SU-DHL-6 (cell line): ENCODE results near the gene ZDHHC16.

Experiments
- H2AFZ ChIP-seq: fragments of 200-600 bp; sonication (generic); 2 replicates; pipeline ENCODE4 v1.6.1; 2014; ENCODE audit warnings: low read depth, mild to moderate bottlenecking, moderate library complexity, mixed read lengths, antibody characterized with exemption, low read length; ENCODE audit not compliant: severe bottlenecking
- H3F3A ChIP-seq: fragments of 200-600 bp; shearing (Covaris generic); 2 replicates; pipeline ENCODE4 v1.6.0; 2016; ENCODE audit warnings: antibody characterized with exemption, mild to moderate bottlenecking; ENCODE audit not compliant: insufficient read depth
- H3K27ac ChIP-seq: fragments of 200-600 bp; sonication (generic); 2 replicates; pipeline ENCODE4 v1.5.1; 2016; ENCODE audit warnings: low read depth, mild to moderate bottlenecking, low read length, moderate library complexity, mixed read lengths
- H3K27me3 ChIP-seq: fragments of 200-600 bp; sonication (generic), shearing (Covaris generic); 2 replicates; pipeline ENCODE4 v1.6.0; 2014; ENCODE audit warnings: mild to moderate bottlenecking, low read length
- H3K36me3 ChIP-seq: fragments of 200-600 bp; sonication (generic); 2 replicates; pipeline ENCODE4 v1.6.1; 2014; ENCODE audit warnings: mild to moderate bottlenecking, low read length, mixed read lengths
- H3K4me2 ChIP-seq: fragments of 300-600, 200-600 bp; shearing (Covaris generic), sonication (generic); 2 replicates; pipeline ENCODE4 v1.6.0; 2014; ENCODE audit warnings: low read length, low read depth, mild to moderate bottlenecking; ENCODE audit not compliant: poor library complexity, severe bottlenecking
- H3K4me3 ChIP-seq: fragments of 200-600 bp; sonication (generic); 2 replicates; pipeline ENCODE4 v1.5.1; 2014; ENCODE audit warnings: antibody characterized with exemption, low read length, mild to moderate bottlenecking, mixed read lengths; ENCODE audit not compliant: insufficient read depth, poor library complexity, severe bottlenecking
- H3K79me2 ChIP-seq: fragments of 200-600 bp; sonication (generic); 2 replicates; pipeline ENCODE4 v1.6.1; 2014; ENCODE audit warnings: mild to moderate bottlenecking, low read length, moderate library complexity; ENCODE audit not compliant: insufficient read depth
- H3K9ac ChIP-seq: fragments of 200-600 bp; sonication (generic); 2 replicates; pipeline ENCODE4 v1.7.0; 2014; ENCODE audit warnings: mild to moderate bottlenecking, low read length
- H3K9me2 ChIP-seq: fragments of 200-600 bp; sonication (generic); replicated peaks from 2 replicates; pipeline ENCODE4 v1.6.1; 2014; ENCODE audit warnings: low read length; ENCODE audit not compliant: insufficient read depth
- H3K9me3 ChIP-seq: fragments of 200-600 bp; sonication (generic); 2 replicates; pipeline ENCODE4 v1.6.1; 2014; ENCODE audit warnings: low read length, mixed read lengths; ENCODE audit not compliant: insufficient read depth
- H4K20me1 ChIP-seq: fragments of 200-600 bp; sonication (generic); 2 replicates; pipeline ENCODE4 v1.6.1; 2014; ENCODE audit warnings: low read depth, mild to moderate bottlenecking, antibody characterized with exemption, low read length, moderate library complexity, mixed read lengths
- EZH2phosphoT487 ChIP-seq: fragments of 200-600 bp; sonication (generic), shearing (Covaris generic); conservative IDR thresholded peaks from 2 replicates; pipeline ENCODE4 v1.6.1; 2018; ENCODE audit warnings: mild to moderate bottlenecking, antibody characterized with exemption, low read length, moderate library complexity, mixed read lengths
- TF ChIP-seq, protein P1 (sequence below): fragments of 200-600 bp; sonication (generic); IDR thresholded peaks from one replicate; pipeline ENCODE4 v1.5.1; 2017; ENCODE audit warnings: antibody characterized with exemption, mild to moderate bottlenecking, low read length, moderate library complexity; ENCODE audit not compliant: insufficient read depth, poor library complexity, severe bottlenecking

The ZDHHC16 gene

GRCh38 chr10:97494151-97494550, 48.2 kb downstream of the ZDHHC16 start:
- Histone ChIP-seq H4K20me1 (peaks cover 9% of the 10 kb centered on the region; the same call in 1 of the 2 replicates), H3F3A (no peaks in the 10 kb centered on the region), H3K9me2 (no peaks in the 10 kb centered on the region), H3K79me2 (peaks cover 89% of the 10 kb centered on the region), H3K4me3 (no peak overlapping the region), H3K36me3 (no peaks in the 10 kb centered on the region), H3K27ac (no peak overlapping the region), H3K27me3 (no peaks in the 10 kb centered on the region), H3K9me3 (no peaks in the 10 kb centered on the region), H2AFZ (no peak overlapping the region), H3K9ac (no peak overlapping the region), H3K4me2 (peak overlapping the region; percentile 6)
- TF ChIP-seq, protein P1, sequence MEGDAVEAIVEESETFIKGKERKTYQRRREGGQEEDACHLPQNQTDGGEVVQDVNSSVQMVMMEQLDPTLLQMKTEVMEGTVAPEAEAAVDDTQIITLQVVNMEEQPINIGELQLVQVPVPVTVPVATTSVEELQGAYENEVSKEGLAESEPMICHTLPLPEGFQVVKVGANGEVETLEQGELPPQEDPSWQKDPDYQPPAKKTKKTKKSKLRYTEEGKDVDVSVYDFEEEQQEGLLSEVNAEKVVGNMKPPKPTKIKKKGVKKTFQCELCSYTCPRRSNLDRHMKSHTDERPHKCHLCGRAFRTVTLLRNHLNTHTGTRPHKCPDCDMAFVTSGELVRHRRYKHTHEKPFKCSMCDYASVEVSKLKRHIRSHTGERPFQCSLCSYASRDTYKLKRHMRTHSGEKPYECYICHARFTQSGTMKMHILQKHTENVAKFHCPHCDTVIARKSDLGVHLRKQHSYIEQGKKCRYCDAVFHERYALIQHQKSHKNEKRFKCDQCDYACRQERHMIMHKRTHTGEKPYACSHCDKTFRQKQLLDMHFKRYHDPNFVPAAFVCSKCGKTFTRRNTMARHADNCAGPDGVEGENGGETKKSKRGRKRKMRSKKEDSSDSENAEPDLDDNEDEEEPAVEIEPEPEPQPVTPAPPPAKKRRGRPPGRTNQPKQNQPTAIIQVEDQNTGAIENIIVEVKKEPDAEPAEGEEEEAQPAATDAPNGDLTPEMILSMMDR = no peak
- TF ChIP-seq EZH2phosphoT487 = no peak

- H3K27ac ChIP-seq = no peak overlapping the region
- H2AFZ ChIP-seq = no peak overlapping the region
- H3K4me3 ChIP-seq = no peak overlapping the region
- no peaks in the 10 kb centered on the region for H3K27me3 ChIP-seq
- peaks cover 9% of the 10 kb centered on the region; the same call in 1 of the 2 replicates for H4K20me1 ChIP-seq
- peaks cover 80% of the 10 kb centered on the region for H3K79me2 ChIP-seq
- no peaks in the 10 kb centered on the region for H3K9me3 ChIP-seq
- TF ChIP-seq, protein P1 = no peak
- no peak for TF ChIP-seq EZH2phosphoT487
- peak overlapping the region; percentile 32 for H3K4me2 ChIP-seq
- no peaks in the 10 kb centered on the region for H3F3A ChIP-seq
- no peak overlapping the region for H3K9ac ChIP-seq
- H3K36me3 ChIP-seq = no peaks in the 10 kb centered on the region
- no peaks in the 10 kb centered on the region for H3K9me2 ChIP-seq
Observed at GRCh38 chr10:97494863-97495506, 49.0 kb downstream of the ZDHHC16 start.

- Histone ChIP-seq H4K20me1 (peaks cover 9% of the 10 kb centered on the region; the same call in 1 of the 2 replicates), H3K9me3 (no peaks in the 10 kb centered on the region), H3K36me3 (no peaks in the 10 kb centered on the region), H3K4me3 (peak overlapping the region; percentile 63), H3K27me3 (no peaks in the 10 kb centered on the region), H3K4me2 (peak overlapping the region; percentile 100), H3K9ac (peak overlapping the region; percentile 80), H2AFZ (peak overlapping the region; percentile 67), H3K9me2 (no peaks in the 10 kb centered on the region), H3F3A (no peaks in the 10 kb centered on the region), H3K79me2 (peaks cover 54% of the 10 kb centered on the region), H3K27ac (peak overlapping the region; percentile 67)
- no peak for TF ChIP-seq EZH2phosphoT487
Observed at GRCh38 chr10:97497572-97498075, 51.6 kb downstream of the ZDHHC16 start.

GRCh38 chr10:97498076-97498840, 52.3 kb downstream of the ZDHHC16 start, which contains the start of gene MMS19:
MMS19 (minus strand) TSS chr10:97498422; CDS start chr10:97498384, 38 bp downstream.
- Histone ChIP-seq H3K79me2 (peaks cover 48% of the 10 kb centered on the region), H3K27me3 (no peaks in the 10 kb centered on the region), H3K4me3 (peak within 1 kb of the TSS; percentile 63), H3K4me2 (peak within 1 kb of the TSS; percentile 100), H3F3A (no peaks in the 10 kb centered on the region), H3K9me3 (no peaks in the 10 kb centered on the region), H3K27ac (peak within 1 kb of the TSS; percentile 67), H3K9ac (peak within 1 kb of the TSS; percentile 80), H2AFZ (peak within 1 kb of the TSS; percentile 85), H4K20me1 (peaks cover 9% of the 10 kb centered on the region; the same call in 1 of the 2 replicates), H3K36me3 (no peaks in the 10 kb centered on the region), H3K9me2 (no peaks in the 10 kb centered on the region)
- TF ChIP-seq, protein P1 = no peak
- no peak for TF ChIP-seq EZH2phosphoT487
